NCI-H2196 treated with DMSO at 0.1 percent for 48 hours (cell line): ENCODE measurements around the gene ARSK.
"Not testable (repeated sequence)": the region's sequence is repeated elsewhere in the genome, so short reads cannot be mapped to it uniquely, and the experiment has no call there.

Experiments
- DNase-seq: peaks from one replicate; lab custom pipeline; 2025; ENCODE audit not compliant: unreplicated experiment; lab: John Stamatoyannopoulos, UW

Gene ARSK

DNA sequence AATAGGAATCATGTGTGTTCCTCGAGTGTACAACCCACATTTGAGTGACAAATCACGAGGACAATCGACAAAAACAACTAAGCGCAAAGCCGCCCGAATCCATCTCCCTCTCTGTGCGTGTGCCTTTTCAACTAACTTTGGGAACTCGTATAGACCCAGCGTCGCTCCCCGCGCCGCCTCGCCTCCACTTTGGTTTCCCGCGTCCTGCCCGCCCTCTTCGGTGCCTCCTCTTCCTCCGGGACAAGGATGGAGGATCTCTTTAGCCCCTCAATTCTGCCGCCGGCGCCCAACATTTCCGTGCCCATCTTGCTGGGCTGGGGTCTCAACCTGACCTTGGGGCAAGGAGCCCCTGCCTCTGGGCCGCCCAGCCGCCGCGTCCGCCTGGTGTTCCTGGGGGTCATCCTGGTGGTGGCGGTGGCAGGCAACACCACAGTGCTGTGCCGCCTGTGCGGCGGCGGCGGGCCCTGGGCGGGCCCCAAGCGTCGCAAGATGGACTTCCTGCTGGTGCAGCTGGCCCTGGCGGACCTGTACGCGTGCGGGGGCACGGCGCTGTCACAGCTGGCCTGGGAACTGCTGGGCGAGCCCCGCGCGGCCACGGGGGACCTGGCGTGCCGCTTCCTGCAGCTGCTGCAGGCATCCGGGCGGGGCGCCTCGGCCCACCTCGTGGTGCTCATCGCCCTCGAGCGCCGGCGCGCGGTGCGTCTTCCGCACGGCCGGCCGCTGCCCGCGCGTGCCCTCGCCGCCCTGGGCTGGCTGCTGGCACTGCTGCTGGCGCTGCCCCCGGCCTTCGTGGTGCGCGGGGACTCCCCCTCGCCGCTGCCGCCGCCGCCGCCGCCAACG lies 65.3 kb downstream of the ARSK start, which contains the start of gene GPR150:
GPR150 (plus strand) TSS at position 58 of the 840 bp plus-strand sequence; CDS start at position 247, 189 bp downstream.
- no peak for DNase-seq

DNA sequence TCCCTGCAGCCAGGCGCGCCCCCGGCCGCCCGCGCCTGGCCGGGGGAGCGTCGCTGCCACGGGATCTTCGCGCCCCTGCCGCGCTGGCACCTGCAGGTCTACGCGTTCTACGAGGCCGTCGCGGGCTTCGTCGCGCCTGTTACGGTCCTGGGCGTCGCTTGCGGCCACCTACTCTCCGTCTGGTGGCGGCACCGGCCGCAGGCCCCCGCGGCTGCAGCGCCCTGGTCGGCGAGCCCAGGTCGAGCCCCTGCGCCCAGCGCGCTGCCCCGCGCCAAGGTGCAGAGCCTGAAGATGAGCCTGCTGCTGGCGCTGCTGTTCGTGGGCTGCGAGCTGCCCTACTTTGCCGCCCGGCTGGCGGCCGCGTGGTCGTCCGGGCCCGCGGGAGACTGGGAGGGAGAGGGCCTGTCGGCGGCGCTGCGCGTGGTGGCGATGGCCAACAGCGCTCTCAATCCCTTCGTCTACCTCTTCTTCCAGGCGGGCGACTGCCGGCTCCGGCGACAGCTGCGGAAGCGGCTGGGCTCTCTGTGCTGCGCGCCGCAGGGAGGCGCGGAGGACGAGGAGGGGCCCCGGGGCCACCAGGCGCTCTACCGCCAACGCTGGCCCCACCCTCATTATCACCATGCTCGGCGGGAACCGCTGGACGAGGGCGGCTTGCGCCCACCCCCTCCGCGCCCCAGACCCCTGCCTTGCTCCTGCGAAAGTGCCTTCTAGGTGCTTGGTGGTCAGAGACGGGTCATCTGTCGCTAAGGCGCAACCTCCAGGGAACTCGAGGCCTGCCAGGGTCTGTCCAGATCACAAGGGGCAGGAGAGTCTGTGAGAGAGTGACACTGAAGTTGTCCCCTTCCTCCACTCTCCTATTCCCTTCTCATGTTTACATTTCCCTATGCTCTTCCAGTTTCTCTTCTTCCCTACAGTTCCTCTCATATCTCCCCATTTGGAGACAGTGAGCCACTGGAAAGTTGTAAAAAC lies 66.3 kb downstream of the ARSK start:
- DNase-seq = no peak

DNA sequence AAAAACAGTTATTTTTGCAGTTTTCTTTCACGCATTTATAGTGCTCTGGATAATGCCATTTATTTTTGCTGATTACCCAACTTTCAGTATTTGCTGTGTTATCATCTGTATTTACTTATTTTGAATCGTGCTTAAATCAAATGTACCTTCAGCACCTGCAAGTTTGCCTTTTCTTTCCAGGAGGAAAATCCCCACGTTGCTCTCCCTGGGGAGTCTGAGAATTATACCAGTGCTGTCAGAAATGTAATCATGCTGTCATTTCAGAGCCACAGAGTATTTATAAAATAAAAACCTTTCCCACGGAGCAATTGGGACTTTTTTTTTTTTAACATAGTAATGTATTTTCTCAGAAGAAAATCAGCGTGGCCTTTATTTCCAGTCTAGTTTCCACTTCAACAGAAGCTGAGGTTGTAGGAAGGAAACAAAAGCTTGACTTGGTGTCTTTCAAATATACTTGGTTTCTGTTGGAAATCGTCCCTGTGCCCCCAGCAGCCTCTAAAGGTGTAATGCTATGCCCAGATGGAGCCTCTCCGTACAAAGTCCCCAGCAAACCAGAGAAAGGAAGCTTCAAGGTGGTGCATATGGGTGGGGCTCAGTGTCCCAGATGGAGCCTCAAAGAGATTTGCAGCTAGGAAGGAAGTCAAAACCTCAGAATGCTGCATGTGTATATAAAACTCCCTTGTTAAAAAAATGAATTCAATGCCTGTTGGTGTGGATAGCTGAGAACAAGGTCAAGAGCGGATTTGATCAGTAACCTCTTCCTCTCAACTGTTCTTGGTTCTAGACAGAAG lies 67.1 kb downstream of the ARSK start:
- DNase-seq = no peak

DNA sequence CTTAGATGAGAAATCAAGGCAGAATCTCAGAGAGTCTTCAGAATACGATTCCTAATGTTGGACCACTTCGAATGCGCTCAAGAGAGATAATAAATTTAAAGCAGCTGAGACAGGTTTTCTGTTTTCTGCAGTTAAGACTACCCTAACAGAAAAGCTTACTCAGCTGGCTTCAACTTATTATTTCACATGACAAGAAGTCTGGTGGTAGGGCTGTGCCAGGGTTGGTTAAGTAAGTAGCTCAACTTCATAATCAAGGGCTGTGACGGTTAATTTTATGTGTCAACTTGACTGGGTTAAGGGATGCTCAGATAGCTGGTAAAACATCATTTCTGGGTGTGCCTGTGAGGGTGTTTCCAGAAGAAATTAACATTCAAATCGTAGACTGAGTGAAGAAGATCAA lies 68.8 kb downstream of the ARSK start:
- DNase-seq = no peak

DNA sequence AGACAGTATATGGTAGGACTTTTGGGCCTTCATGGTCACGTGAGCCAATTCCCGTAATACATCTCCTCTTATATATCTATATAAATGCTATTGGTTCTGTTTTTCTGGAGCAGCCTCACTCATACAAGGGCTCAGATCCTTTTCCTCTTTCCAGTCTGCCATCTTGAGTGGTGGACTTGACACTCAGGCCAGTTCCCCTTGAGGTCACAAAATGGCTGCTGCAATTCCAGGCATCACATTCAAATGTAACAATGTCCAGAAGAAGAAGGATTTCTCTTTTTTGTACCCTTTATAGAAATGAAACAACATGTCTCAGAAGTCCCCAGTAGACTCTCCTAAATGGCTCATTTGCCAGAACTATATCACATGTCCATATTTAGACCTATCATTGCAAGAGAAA lies 69.5 kb downstream of the ARSK start:
- no peak for DNase-seq

DNA sequence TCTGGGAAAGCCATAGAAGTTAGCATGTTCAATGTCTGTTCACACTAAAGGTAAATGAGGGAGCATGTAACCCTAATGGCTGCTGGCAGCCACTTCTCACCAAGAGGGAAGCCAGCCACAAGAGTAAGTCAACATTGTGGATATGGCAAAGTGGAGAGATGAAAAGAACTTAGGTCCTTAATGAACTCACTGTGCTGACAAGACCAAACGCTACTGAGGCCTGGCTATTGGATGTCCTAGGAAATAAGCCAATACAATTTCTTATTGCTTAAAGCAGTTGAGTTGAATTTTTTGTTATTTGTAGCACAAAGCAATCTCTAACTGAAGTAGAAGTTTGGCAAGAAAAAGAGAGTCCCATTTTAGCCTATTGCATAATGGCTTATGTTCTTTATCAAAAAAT lies 71.8 kb downstream of the ARSK start:
- no peak for DNase-seq

DNA sequence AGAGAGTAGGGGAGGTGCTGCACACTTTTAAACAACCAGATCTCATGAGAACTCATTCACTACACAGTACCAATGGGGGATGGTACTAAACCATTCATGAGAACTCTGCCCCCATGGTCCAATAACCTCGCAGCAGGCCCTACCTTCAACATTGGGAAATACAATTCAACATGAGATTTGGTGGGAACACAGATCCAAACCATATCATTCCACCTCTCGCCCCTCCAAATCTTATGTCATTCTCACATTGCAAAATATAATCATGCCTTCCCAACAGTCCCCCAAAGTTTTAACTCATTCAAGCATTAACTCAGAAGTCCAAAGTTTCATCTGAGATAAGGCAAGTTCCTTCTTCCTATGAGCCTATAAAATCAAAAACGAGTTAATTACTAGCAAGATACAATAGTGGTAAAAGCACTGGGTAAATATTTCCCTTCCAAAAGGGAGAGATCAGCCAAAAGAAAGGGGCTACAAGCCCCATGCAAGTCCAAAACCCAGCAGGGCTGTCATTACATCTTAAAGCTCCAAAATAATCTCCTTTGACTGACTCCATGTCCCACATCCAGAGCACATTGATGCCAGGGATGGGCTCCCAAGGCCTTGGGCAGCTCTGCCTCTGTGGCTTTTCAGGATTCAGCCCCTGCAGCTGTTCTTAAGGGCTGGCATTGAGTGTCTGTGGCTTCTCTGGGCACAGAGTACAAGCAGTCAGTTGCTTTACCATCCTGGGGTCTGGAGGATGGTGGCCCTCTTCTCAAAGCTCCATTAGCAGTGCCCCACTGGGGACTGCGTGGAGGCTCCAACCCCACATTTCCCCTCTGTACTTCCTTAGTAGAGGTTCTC lies 73.3 kb downstream of the ARSK start:
- DNase-seq = no peak

DNA sequence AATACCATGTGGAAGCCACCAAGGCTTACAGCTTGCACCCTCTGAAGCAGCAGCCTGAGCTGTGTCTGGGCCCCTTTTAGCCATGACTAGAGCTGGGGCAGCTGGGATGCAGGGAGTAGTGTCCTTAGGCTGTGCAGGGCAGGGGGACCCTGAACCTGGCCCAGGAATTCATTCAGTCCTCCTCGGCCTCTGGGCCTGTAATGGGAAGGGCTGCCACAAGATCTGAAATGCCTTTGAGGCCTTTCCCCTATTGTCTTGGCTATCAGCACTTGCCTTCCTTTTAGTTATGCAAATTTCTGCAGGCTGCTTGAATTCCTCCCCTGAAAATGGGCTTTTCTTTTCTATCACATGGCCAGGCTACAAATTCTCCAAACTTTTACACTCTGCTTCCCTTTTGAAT lies 74.0 kb downstream of the ARSK start:
- no peak for DNase-seq

DNA sequence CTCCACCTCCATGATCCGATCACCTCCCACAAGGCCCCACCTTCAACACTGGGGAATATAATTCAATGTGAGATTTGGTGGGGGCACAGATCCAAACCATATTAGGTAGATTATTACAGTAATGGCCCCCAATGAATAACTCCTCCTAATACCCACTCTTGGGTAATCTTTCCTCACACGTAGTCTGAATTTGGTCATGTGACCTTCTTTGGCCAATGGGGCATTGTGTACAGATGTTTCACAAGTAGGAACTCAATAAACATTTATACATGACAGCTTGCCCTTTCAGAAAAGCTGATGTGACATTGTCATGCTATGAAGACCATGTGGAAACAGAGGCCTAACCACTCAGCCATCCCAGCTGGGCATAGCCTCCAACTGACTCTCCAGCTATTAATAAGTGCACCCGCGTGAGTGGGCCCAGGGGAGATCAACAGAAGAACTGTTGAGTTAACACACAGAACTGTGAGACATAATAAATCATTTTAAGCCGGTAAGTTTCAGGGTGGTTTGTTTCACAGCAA lies 75.6 kb downstream of the ARSK start:
- DNase-seq = no peak

DNA sequence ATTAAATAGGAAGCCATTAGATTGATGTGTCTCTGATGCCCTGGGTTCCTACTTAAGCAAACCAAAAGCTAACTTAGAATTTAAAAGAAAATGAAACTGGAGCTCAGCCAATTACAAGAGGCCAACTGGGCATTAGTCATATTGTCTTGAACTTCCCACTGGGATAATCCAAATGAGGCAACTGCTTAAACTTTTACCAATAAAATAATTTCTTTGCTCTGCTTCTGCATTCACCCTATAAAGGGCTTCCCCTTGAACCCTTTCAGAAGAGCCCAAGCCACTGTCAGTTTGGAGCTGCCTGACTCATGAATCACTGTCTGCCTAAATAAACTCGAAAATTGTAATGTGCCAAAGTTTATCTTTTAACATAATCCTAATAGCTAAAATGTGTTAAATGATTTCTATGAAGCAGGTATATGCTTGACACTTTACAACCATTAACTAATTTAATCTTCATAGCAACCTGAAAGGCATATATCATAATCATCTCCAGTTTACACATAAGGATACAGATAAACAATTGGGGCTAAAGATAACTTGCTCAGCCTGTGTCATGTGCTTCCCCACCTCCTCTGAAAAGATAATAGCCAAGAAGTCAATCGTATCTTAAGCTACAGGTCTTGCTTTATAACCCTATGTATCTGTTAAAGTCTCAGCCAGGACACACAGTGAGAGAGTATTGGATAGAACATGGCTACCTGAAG lies 76.5 kb downstream of the ARSK start:
- DNase-seq = no peak

DNA sequence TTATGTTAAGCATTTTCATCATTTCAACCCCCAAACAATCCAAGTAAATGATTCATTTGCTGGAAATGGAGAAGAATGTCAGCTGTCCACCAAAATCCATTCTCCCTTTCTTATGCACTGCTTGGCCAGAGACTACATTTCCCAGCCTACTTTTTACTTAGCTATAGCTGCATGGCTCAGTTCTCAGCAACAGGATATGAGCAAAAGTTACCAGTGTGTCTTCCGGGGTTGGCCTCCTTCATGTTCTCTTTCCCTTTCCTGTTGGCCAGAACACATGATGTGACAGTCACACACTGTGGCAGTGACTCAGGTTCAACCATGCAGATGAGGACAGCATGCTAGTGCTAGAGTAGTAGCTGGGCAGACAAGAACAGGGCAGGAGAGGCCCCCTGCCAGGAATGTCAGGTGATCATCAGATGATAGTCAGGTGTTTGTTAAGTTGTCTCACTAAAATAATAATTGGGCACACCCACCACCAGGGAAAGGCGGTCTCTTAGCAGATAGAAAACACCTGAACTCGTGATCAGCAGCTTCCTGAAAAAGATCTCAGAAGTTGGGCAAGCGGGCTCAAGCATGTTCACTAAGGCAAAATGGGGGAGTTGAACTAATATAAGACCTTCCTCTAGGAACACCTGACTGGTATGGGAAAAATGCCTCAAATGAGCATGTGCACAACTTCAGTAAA lies 77.2 kb downstream of the ARSK start:
- no peak for DNase-seq

DNA sequence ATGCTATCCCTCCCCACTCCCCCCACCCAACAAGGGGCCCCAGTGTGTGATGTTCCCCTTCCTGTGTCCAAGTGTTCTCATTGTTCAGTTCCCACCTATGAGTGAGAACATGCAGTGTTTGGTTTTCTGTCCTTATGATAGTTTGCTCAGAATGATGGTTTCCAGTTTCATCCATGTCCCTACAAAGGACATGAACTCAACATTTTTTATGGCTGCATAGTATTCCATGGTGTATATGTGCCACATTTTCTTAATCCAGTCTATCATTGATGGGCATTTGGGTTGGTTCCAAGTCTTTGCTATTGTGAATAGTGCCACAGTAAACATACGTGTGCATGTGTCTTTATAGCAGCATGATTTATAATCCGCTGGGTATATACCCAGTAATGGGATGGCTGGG lies 78.0 kb downstream of the ARSK start:
- DNase-seq = not testable (repeated sequence)

DNA sequence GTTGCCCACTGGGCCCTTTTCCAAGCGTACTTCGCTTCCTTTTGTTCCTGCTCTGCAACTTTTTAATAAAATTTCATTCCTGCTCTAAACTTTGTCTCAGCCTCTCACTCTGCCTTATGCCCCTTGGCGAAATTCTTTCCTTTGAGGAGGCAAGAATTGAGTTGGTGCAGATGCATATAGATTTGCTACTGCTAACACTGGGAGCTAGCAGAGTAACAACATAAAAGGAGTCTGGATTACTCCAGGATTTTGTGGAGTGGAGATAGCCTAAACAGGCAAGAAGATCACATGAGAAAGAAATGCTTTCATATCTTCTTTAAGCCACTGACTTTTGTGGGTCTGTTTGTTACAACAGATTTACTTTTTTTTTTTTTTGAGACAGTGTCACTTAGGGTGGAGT lies 78.8 kb downstream of the ARSK start:
- DNase-seq = no peak

DNA sequence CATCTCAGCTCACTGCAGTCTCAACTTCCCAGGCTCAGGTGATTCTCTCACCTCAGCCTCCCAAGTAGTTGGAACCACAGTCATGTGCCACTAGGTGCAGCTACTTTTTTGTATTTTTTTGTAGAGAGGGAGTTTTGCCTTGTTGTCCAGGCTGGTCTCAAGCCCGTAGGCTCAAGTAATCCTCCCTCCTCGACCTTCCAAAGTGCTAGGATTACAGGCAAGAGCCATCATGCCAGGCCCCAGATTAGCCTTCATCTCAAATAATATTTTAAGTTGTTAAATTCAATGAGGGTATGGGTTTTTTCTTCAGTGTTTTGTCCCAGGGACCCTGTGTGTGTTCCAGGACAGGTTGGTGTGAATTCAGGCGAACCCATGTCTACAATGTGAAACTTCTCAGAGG lies 79.2 kb downstream of the ARSK start:
- DNase-seq = no peak

DNA sequence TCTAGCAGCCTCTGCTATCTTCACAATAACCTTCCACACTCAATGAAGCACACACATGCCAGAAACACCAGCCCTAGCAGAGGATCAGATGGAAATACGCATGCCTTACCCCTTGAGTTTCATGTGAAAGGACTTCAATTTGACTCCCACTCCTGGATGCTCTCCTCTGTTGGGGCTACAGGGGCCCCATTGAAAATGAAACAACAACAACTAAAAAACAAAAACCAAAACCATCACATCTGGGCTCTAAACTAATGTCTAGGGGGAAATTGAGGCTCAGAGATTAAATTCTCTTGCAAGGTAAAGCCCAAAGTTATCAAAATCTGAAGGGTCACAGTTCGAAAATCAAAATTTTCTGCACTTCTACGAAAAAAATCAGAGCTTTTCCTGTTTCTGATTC lies 83.7 kb downstream of the ARSK start:
- no peak for DNase-seq

DNA sequence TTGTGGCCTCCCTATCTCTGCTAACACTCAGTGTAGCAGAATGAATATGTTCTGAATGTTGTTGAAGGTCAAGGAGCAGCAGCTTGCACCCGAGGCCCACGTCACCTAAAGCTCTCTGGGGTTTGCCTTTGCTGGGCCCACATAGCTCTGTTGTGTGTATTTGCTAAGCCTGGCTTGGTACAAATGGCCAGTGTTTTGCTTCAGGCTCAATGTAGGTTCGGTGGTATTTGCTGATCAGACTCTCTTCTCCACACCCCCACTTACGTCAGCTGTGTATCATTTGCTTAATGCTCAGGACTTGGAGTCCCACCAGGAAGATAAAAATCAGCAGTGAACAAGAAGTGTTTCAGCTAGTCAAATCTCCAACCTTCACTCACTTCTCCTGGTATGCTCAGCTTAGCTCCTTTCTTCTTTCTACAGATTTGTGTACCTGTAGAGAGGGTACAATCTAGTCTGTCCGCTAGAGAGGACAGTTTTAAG lies 86.9 kb downstream of the ARSK start:
- DNase-seq = no peak

DNA sequence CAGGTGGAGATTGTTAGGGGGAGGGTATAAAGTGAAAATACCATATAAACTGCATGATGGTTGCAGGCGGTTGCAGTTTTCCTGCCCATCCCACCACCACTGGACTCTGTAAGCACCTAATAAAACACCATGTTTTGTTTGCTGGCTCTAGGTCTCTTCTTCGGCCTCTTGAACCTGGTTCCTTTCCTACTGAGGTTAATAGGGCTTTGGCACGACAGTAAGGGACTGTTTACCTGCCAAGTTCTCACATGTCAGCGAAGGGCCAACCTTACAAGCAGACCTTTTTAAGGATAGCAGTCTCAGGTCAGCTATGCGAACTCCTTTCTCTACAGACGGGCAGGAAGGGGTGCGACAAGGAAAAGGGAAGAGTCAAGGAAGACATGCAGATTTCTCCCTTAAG lies 88.3 kb downstream of the ARSK start:
- no peak for DNase-seq

DNA sequence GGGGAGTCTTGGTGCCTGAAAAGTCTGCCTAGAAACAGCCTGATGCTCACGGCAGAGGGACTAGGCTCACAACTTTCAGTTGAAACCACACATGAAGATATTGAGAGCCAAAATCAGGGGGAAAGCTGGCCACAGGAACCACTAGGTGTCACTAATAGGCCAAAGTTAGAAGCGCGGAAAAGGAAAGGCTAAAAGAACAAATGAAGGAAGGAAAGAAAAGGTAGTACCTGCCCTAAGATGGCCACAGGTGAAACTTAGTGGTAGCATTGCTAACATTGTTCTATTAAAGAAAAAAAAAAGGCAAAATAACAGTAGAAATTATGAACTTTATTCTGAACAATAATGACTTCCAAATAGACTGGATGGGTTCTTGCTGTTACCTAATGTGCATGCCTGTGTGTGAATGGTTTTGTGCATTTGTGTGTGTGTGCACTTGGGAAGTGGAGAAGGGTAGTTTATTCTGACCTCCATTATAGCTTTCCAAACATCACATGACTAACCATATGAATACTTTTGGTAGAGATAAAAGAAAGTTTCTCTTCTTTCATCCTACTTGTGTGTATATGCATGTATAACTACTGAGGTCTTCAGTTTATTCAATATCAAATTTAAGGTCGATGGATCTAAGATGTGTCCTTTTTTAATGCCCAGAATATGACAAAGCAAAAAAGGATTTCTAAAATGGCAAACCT lies 89.6 kb downstream of the ARSK start:
- no peak for DNase-seq
